ENCODE data around the gene C12orf50.
"Not testable (repeated sequence)": the region's sequence is repeated elsewhere in the genome, so short reads cannot be mapped to it uniquely, and the experiment has no call there.

Gene C12orf50

GRCh38 chr12:87954028-87954427 lies 75.2 kb downstream of the C12orf50 start:
- not testable (repeated sequence) for H3K9ac ChIP-seq (ENCODE audit: low read depth, low read length); H3K9me3 ChIP-seq (ENCODE audit: control insufficient read depth, insufficient read depth, low read length); H3K36me3 ChIP-seq (ENCODE audit: insufficient read depth, low read length); H3K4me1 ChIP-seq (ENCODE audit: insufficient read depth, low read length)

GRCh38 chr12:87953256-87953860 lies 75.8 kb downstream of the C12orf50 start:
- no peak overlapping the region for H3K9ac ChIP-seq (ENCODE audit: low read depth, low read length)
- no peaks in the 10 kb centered on the region for H3K9me3 ChIP-seq (ENCODE audit: control insufficient read depth, insufficient read depth, low read length)
- H3K36me3 ChIP-seq (ENCODE audit: insufficient read depth, low read length) = no peaks in the 10 kb centered on the region
- H3K4me1 ChIP-seq (ENCODE audit: insufficient read depth, low read length) = no peaks in the 10 kb centered on the region

- Histone ChIP-seq H3K9ac (ENCODE audit: low read depth, low read length) (no peak overlapping the region), H3K4me1 (ENCODE audit: insufficient read depth, low read length) (no peaks in the 10 kb centered on the region), H3K9me3 (ENCODE audit: control insufficient read depth, insufficient read depth, low read length) (no peaks in the 10 kb centered on the region), H3K36me3 (ENCODE audit: insufficient read depth, low read length) (no peaks in the 10 kb centered on the region)
Measured at GRCh38 chr12:87952850-87953249, 76.4 kb downstream of the C12orf50 start.

GRCh38 chr12:87952223-87952622 lies 77.0 kb downstream of the C12orf50 start:
- H3K4me1 ChIP-seq (ENCODE audit: insufficient read depth, low read length) = no peaks in the 10 kb centered on the region

GRCh38 chr12:87943762-87944161 lies 85.4 kb downstream of the C12orf50 start:
- Histone ChIP-seq H3K36me3 (ENCODE audit: insufficient read depth, low read length) (no peaks in the 10 kb centered on the region), H3K9ac (ENCODE audit: low read depth, low read length) (no peak overlapping the region), H3K9me3 (ENCODE audit: control insufficient read depth, insufficient read depth, low read length) (no peaks in the 10 kb centered on the region), H3K4me1 (ENCODE audit: insufficient read depth, low read length) (no peaks in the 10 kb centered on the region)

More at GRCh38 chr12:87952223-87952622, 77.0 kb downstream of the C12orf50 start:
- Histone ChIP-seq H3K9ac (ENCODE audit: low read depth, low read length) (no peak overlapping the region), H3K9me3 (ENCODE audit: control insufficient read depth, insufficient read depth, low read length) (no peaks in the 10 kb centered on the region), H3K36me3 (ENCODE audit: insufficient read depth, low read length) (no peaks in the 10 kb centered on the region)

GRCh38 chr12:87943023-87943422 lies 86.2 kb downstream of the C12orf50 start:
- Histone ChIP-seq H3K9ac (ENCODE audit: low read depth, low read length) (no peak overlapping the region), H3K9me3 (ENCODE audit: control insufficient read depth, insufficient read depth, low read length) (no peaks in the 10 kb centered on the region), H3K36me3 (ENCODE audit: insufficient read depth, low read length) (no peaks in the 10 kb centered on the region), H3K4me1 (ENCODE audit: insufficient read depth, low read length) (no peaks in the 10 kb centered on the region)

- no peaks in the 10 kb centered on the region for H3K36me3 ChIP-seq (ENCODE audit: insufficient read depth, low read length)
- no peak overlapping the region for H3K9ac ChIP-seq (ENCODE audit: low read depth, low read length)
- H3K4me1 ChIP-seq (ENCODE audit: insufficient read depth, low read length) = no peaks in the 10 kb centered on the region
- peaks cover 7% of the 10 kb centered on the region; the same call in 1 of the 2 replicates for H3K9me3 ChIP-seq (ENCODE audit: control insufficient read depth, insufficient read depth, low read length)
Measured at GRCh38 chr12:87939182-87939581, 90.0 kb downstream of the C12orf50 start.

GRCh38 chr12:87935216-87935615 lies 94.0 kb downstream of the C12orf50 start:
- Histone ChIP-seq H3K4me1 (ENCODE audit: insufficient read depth, low read length) (no peaks in the 10 kb centered on the region), H3K9me3 (ENCODE audit: control insufficient read depth, insufficient read depth, low read length) (peaks cover 7% of the 10 kb centered on the region; the same call in 1 of the 2 replicates), H3K9ac (ENCODE audit: low read depth, low read length) (no peak overlapping the region), H3K36me3 (ENCODE audit: insufficient read depth, low read length) (no peaks in the 10 kb centered on the region)

GRCh38 chr12:87933991-87934390 lies 95.2 kb downstream of the C12orf50 start:
- Histone ChIP-seq H3K9me3 (ENCODE audit: control insufficient read depth, insufficient read depth, low read length) (peaks cover 7% of the 10 kb centered on the region; the same call in 1 of the 2 replicates), H3K9ac (ENCODE audit: low read depth, low read length) (no peak overlapping the region), H3K36me3 (ENCODE audit: insufficient read depth, low read length) (no peaks in the 10 kb centered on the region), H3K4me1 (ENCODE audit: insufficient read depth, low read length) (no peaks in the 10 kb centered on the region)

GRCh38 chr12:87931812-87932211 lies 97.4 kb downstream of the C12orf50 start:
- Histone ChIP-seq H3K9me3 (ENCODE audit: control insufficient read depth, insufficient read depth, low read length) (peaks cover 7% of the 10 kb centered on the region; the same call in 1 of the 2 replicates), H3K4me1 (ENCODE audit: insufficient read depth, low read length) (no peaks in the 10 kb centered on the region), H3K36me3 (ENCODE audit: insufficient read depth, low read length) (no peaks in the 10 kb centered on the region), H3K9ac (ENCODE audit: low read depth, low read length) (no peak overlapping the region)

- Histone ChIP-seq H3K9ac (ENCODE audit: low read depth, low read length) (no peak overlapping the region), H3K4me1 (ENCODE audit: insufficient read depth, low read length) (no peaks in the 10 kb centered on the region), H3K36me3 (ENCODE audit: insufficient read depth, low read length) (no peaks in the 10 kb centered on the region), H3K9me3 (ENCODE audit: control insufficient read depth, insufficient read depth, low read length) (peaks cover 7% of the 10 kb centered on the region; the same call in 1 of the 2 replicates)
Measured at GRCh38 chr12:87930627-87931026, 98.6 kb downstream of the C12orf50 start.

Data from ES-I3 (cell line).